ENCODE measurements around the gene LRRC37B.
"Not testable (repeated sequence)": the region's sequence is repeated elsewhere in the genome, so short reads cannot be mapped to it uniquely, and the experiment has no call there.

GRCh38 chr17:32042266-32042665 lies 35.1 kb downstream of the LRRC37B start:
- not testable (repeated sequence) for TF ChIP-seq CTCF (IDR thresholded peaks at IDR 0.05); EZH2 (IDR thresholded peaks at IDR 0.05; ENCODE audit: borderline replicate concordance, insufficient read depth, low read depth, low read length, poor library complexity, severe bottlenecking)

All from B cell (primary cell).